ENCODE results near the gene RPS6KA5. TPM values are rescaled to one million over a fixed set of nuclear protein-coding genes. Genes with fewer than 3 reads are reported as not detected.

RPS6KA5 gene
- total and polyA plus RNA-seq, 2 donors (not counting 1 experiment from before 2014, with no cell fraction given), result 6.0 to 34.6 TPM

DNA sequence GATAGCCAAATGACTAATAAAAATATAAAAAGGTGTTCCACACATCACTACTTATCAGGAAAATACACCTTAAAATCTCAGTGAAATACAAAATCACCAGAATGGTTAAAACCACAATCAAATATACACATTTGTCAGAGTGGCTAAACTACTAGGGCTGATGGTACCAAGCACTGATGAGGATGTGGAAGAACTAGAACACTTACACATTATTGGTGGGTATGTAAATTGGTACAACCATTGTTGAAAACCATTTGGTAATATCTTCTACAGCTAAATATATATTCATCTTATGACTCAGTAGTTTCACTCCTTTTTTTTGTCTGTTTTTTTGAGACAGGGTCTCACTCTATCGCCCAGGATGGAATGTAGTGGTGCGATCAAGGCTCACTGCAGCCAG lies 195.7 kb downstream of the RPS6KA5 start:
- no peaks in the 10 kb centered on the region for H3K9me3 Mint-ChIP-seq (ENCODE audit: insufficient read depth)
- H3K27me3 ChIP-seq (replicated peaks in 1 of 4; ENCODE audit: control extremely low read depth in 1 of 4, control insufficient read depth in 3 of 4, insufficient read depth in 4 of 4, low read length in 3 of 4), result no peaks in the 10 kb centered on the region
- no peaks in the 10 kb centered on the region for H4K20me1 ChIP-seq (ENCODE audit: control insufficient read depth, insufficient read depth, low read length, poor library complexity, severe bottlenecking)
- no peaks in the 10 kb centered on the region for H3K27me3 Mint-ChIP-seq
- WGBS (ENCODE audit: insufficient coverage), result no CpG with 5 or more reads among the region's 2 CpGs
- H3K79me2 ChIP-seq (ENCODE audit: control insufficient read depth, insufficient read depth, low read length), result no peaks in the 10 kb centered on the region
- H3K4me1 Mint-ChIP-seq, result no peaks in the 10 kb centered on the region
- CTCF ChIA-PET, result no interaction called here
- no peak overlapping the region for H3K4me3 ChIP-seq (ENCODE audit: control extremely low read depth in 1 of 5, extremely low read depth in 1 of 5, insufficient read depth in 1 of 5, low read depth in 2 of 5, low read length in 4 of 5)
- H3K4me2 ChIP-seq (replicated peaks; ENCODE audit: low read depth, low read length, poor library complexity, severe bottlenecking), result no peak overlapping the region
- no peak overlapping the region for H2AFZ ChIP-seq (ENCODE audit: insufficient read depth, low read depth, low read length, poor library complexity, severe bottlenecking)
- H3K27ac Mint-ChIP-seq, result no peak overlapping the region
- no peaks in the 10 kb centered on the region for H3K4me1 ChIP-seq (ENCODE audit: control insufficient read depth in 2 of 2, insufficient read depth in 2 of 2, low read length in 2 of 2)
- no peak overlapping the region for H3K4me3 Mint-ChIP-seq
- no peaks in the 10 kb centered on the region for H3K9me3 ChIP-seq (ENCODE audit: control extremely low read depth in 1 of 3, control insufficient read depth in 2 of 3, insufficient read depth in 1 of 3, low read length in 2 of 3)
- H3K27ac ChIP-seq (ENCODE audit: low read length in 2 of 2), result no peak overlapping the region
- ATAC-seq (ENCODE audit: low read depth), result no peak
- peaks cover 1 to 2% of the 10 kb centered on the region in 2 experiments for H3K36me3 ChIP-seq (replicated peaks in 1 of 2; ENCODE audit: control extremely low read depth in 1 of 2, control insufficient read depth in 1 of 2, extremely low read depth in 1 of 2, insufficient read depth in 2 of 2, low read length in 1 of 2)
- no peak overlapping the region for H3K9ac ChIP-seq (ENCODE audit: low read length)
- DNase-seq, result no peak
- no peak for TF ChIP-seq EZH2 (IDR thresholded peaks at IDR 0.05; ENCODE audit: borderline replicate concordance, insufficient read depth, low read depth, low read length, poor library complexity, severe bottlenecking)
- TF ChIP-seq, protein P1, sequence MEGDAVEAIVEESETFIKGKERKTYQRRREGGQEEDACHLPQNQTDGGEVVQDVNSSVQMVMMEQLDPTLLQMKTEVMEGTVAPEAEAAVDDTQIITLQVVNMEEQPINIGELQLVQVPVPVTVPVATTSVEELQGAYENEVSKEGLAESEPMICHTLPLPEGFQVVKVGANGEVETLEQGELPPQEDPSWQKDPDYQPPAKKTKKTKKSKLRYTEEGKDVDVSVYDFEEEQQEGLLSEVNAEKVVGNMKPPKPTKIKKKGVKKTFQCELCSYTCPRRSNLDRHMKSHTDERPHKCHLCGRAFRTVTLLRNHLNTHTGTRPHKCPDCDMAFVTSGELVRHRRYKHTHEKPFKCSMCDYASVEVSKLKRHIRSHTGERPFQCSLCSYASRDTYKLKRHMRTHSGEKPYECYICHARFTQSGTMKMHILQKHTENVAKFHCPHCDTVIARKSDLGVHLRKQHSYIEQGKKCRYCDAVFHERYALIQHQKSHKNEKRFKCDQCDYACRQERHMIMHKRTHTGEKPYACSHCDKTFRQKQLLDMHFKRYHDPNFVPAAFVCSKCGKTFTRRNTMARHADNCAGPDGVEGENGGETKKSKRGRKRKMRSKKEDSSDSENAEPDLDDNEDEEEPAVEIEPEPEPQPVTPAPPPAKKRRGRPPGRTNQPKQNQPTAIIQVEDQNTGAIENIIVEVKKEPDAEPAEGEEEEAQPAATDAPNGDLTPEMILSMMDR (IDR thresholded peaks at IDR 0.05), result no peak
- intact Hi-C loops (cut with micrococcal nuclease), result no loop called here
- POLR2A ChIA-PET, result no interaction called here

GRCh38 chr14:90858511-90858910 lies 201.9 kb downstream of the RPS6KA5 start:
- H3K9ac ChIP-seq (ENCODE audit: low read length), result no peak overlapping the region
- H3K4me1 ChIP-seq (ENCODE audit: control insufficient read depth in 2 of 2, insufficient read depth in 2 of 2, low read length in 2 of 2), result peaks cover 4 to 7% of the 10 kb centered on the region in 2 donors
- no peaks in the 10 kb centered on the region for H4K20me1 ChIP-seq (ENCODE audit: control insufficient read depth, insufficient read depth, low read length, poor library complexity, severe bottlenecking)
- no peak overlapping the region for H2AFZ ChIP-seq (ENCODE audit: insufficient read depth, low read depth, low read length, poor library complexity, severe bottlenecking)
- H3K79me2 ChIP-seq (ENCODE audit: control insufficient read depth, insufficient read depth, low read length), result no peaks in the 10 kb centered on the region
- H3K36me3 ChIP-seq (replicated peaks in 1 of 2; ENCODE audit: control extremely low read depth in 1 of 2, control insufficient read depth in 1 of 2, extremely low read depth in 1 of 2, insufficient read depth in 2 of 2, low read length in 1 of 2), result no peaks in the 10 kb centered on the region
- Mint-ChIP-seq H3K4me1 (peaks cover 8% of the 10 kb centered on the region), H3K4me3 (no peak overlapping the region), H3K27me3 (no peaks in the 10 kb centered on the region), H3K9me3 (ENCODE audit: insufficient read depth) (no peaks in the 10 kb centered on the region), H3K27ac (no peak overlapping the region)
- no peak overlapping the region for H3K4me3 ChIP-seq (ENCODE audit: control extremely low read depth in 1 of 5, extremely low read depth in 1 of 5, insufficient read depth in 1 of 5, low read depth in 2 of 5, low read length in 4 of 5)
- H3K9me3 ChIP-seq (ENCODE audit: control extremely low read depth in 1 of 3, control insufficient read depth in 2 of 3, insufficient read depth in 1 of 3, low read length in 2 of 3), result no peaks in the 10 kb centered on the region
- intact Hi-C loops (cut with micrococcal nuclease), result no loop called here
- POLR2A ChIA-PET, result no interaction called here
- TF ChIP-seq EZH2 (IDR thresholded peaks at IDR 0.05; ENCODE audit: borderline replicate concordance, insufficient read depth, low read depth, low read length, poor library complexity, severe bottlenecking), result no peak
- TF ChIP-seq, protein P1 (IDR thresholded peaks at IDR 0.05), result no peak
- CTCF ChIA-PET, result interaction anchor here (0.8 to 1.5 kb wide), 3 partner anchors 9 to 45 kb away, joined by 3 read pairs; no protein-coding TSS in a partner anchor
- H3K27ac ChIP-seq (ENCODE audit: low read length in 2 of 2), result no peak overlapping the region
- H3K27me3 ChIP-seq (replicated peaks in 1 of 4; ENCODE audit: control extremely low read depth in 1 of 4, control insufficient read depth in 3 of 4, insufficient read depth in 4 of 4, low read length in 3 of 4), result no peaks in the 10 kb centered on the region
- H3K4me2 ChIP-seq (replicated peaks; ENCODE audit: low read depth, low read length, poor library complexity, severe bottlenecking), result no peak overlapping the region
- no peak for ATAC-seq (ENCODE audit: low read depth)
- 72% methylated on average over 3 of the region's 5 CpGs for WGBS (ENCODE audit: insufficient coverage)
- no peak for DNase-seq
